ENCODE measurements around the gene SLC6A8.

DNA sequence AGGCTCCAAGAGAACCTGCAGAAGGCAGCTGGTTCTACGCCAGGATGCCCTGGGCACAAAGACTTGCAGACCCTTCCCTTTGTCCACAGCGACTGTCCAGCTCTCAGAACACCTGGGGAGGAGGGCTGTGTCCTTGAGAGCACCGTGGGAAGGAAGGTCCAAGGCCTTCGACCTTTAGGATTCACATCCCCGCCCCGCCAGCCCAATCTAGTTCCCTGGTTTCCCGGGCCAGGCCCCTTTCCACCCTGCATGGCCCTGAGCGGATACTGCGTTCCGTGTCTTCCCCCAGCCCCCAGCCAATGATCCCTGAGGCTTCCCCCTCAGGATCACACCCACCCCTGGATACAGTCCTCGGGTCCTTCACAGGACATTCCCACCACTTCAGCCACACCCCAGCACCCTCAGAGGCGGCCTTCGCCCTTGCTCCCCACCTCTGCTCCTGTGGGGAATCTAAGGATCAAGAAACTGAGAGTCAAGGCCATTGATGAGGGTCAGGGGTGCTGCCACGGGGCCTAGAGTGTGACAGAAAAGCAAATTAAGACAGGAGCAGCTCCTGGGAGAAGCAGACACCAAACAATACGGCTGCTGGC, 46.0 kb downstream of the SLC6A8 start:
- no peak for TF ChIP-seq POLR2A (IDR thresholded peaks at IDR 0.05)
- no peak for TF ChIP-seq CTCF (IDR thresholded peaks at IDR 0.05)
